Stomach (tissue), 4 donors: Measurements from ENCODE around the gene SLC6A18.

Source experiments
- CTCF ChIP-seq, 7 experiments: fragments of 450-650 bp in 4 of 7; fragments of 200-600 bp in 3 of 7; sonication (generic) in 3 of 7; IDR thresholded peaks; one replicate each; pipeline ENCODE4 v1.5.1; 2016 to 2019; ENCODE audit warnings: antibody characterized with exemption in 7 of 7, control low read depth in 2 of 7, mild to moderate bottlenecking in 1 of 7
- EP300 ChIP-seq: sonication (generic); formaldehyde crosslinking; IDR thresholded peaks from one replicate; pipeline ENCODE4 v1.6.1; 2017; ENCODE audit warnings: antibody characterized with exemption
- POLR2A ChIP-seq, 4 donors: fragments of 450-650 bp; IDR thresholded peaks; one replicate each; pipeline ENCODE4 v1.6.1; 2016; ENCODE audit warnings: antibody characterized with exemption in 4 of 4, control low read depth in 2 of 4, mild to moderate bottlenecking in 1 of 4, moderate library complexity in 1 of 4
- POLR2AphosphoS5 ChIP-seq, 3 donors: sonication (generic); formaldehyde crosslinking; IDR thresholded peaks; one replicate each; pipeline ENCODE4 v1.6.1; 2016; ENCODE audit warnings: antibody characterized with exemption in 3 of 3

DNA sequence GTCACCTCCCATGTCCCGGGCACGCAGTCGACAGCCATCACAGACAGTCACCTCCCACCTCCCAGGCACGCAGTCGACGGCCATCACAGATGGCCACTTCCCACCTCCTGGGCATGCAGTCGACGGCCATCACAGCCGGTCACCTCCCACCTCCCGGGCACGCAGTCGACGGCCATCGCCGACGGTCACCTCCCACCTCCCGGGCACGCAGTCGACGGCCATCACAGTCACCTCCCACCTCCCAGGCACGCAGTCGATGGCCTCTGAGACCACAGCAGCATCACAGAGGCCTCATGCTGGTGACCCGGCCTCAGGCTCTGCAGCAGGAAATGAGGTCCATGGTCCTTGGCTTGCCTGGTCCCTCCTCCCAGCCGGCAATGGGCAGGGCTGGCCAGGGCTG, 29.3 kb upstream of the SLC6A18 start:
- no peak for TF ChIP-seq CTCF (IDR thresholded peaks at IDR 0.05)
- no peak for TF ChIP-seq POLR2AphosphoS5 (IDR thresholded peaks at IDR 0.05)
- TF ChIP-seq POLR2A (IDR thresholded peaks at IDR 0.05) = no peak
- no peak for TF ChIP-seq EP300
